Esophagus squamous epithelium (tissue), 5 donors: ENCODE data around the gene ATP6V1G3. TPM values are rescaled to one million over a fixed set of nuclear protein-coding genes. Genes with fewer than 3 reads are reported as not detected.

Source experiments
- DNase-seq: peaks from one replicate; lab custom pipeline; 2025; lab: John Stamatoyannopoulos, UW
- H3K27ac ChIP-seq, 4 donors: fragments of 200-600 bp; sonication (generic); one replicate each; pipeline ENCODE4 v1.5.1; 2016 to 2019; ENCODE audit warnings: mild to moderate bottlenecking in 1 of 4
- H3K27me3 ChIP-seq, 4 donors: fragments of 200-600 bp; sonication (generic); 1 replicate in 3 of 4; 2 replicates in 1 of 4; pipeline versions ENCODE4 v1.5.1 to v1.6.0; 2017 to 2021; ENCODE audit warnings: antibody characterized with exemption in 1 of 4
- H3K36me3 ChIP-seq, 3 donors: fragments of 200-600 bp; sonication (generic); one replicate each; pipeline ENCODE4 v1.5.1; 2016 to 2019
- H3K4me1 ChIP-seq, 3 donors: fragments of 200-600 bp; sonication (generic); one replicate each; pipeline ENCODE4 v1.5.1; 2017 to 2019
- H3K4me3 ChIP-seq, 4 donors: fragments of 200-600 bp; sonication (generic); 1 replicate in 3 of 4; 2 replicates in 1 of 4; pipeline ENCODE4 v1.5.1; 2016 to 2019; ENCODE audit warnings: mild to moderate bottlenecking in 2 of 4, moderate library complexity in 1 of 4
- H3K9me3 ChIP-seq, 3 donors: fragments of 200-600 bp; sonication (generic); one replicate each; pipeline ENCODE4 v1.5.1; 2016 to 2019
- POLR2A ChIP-seq, 4 donors: fragments of 450-650 bp; IDR thresholded peaks; one replicate each; pipeline ENCODE4 v1.6.1; 2017; ENCODE audit warnings: antibody characterized with exemption in 4 of 4, mild to moderate bottlenecking in 4 of 4, moderate library complexity in 3 of 4
- WGBS, 2 donors: methylation state at CpG; one replicate each; pipeline ENCODE4 v1.1.5; 2018; 5-methylcytosine and 5-hydroxymethylcytosine counted together
- intact Hi-C: fragments of 100-400 bp; cut with DNase I; formaldehyde crosslinking; loops from one replicate; pipeline ENCODE4 v1.15.0; 2022
- total RNA-seq, 4 donors: library from RNA; depleted of rRNA; stranded (reverse); fragments of >200 nt; gene quantifications; one replicate each; pipeline ENCODE4 v1.1.0, GENCODE V29; 2016
- TF ChIP-seq, protein P1 (sequence below), 6 experiments: fragments of 450-650 bp in 4 of 6; fragments of 200-600 bp in 2 of 6; sonication (generic) in 2 of 6; IDR thresholded peaks; one replicate each; pipeline ENCODE4 v1.5.1; 2016 to 2019; ENCODE audit warnings: antibody characterized with exemption in 6 of 6, mild to moderate bottlenecking in 4 of 6, moderate library complexity in 4 of 6
- donor health status: DM: yes; HTN: yes; CAD: no.

ATP6V1G3 gene
- total RNA-seq, 4 donors from 2014 or later = not detected

DNA sequence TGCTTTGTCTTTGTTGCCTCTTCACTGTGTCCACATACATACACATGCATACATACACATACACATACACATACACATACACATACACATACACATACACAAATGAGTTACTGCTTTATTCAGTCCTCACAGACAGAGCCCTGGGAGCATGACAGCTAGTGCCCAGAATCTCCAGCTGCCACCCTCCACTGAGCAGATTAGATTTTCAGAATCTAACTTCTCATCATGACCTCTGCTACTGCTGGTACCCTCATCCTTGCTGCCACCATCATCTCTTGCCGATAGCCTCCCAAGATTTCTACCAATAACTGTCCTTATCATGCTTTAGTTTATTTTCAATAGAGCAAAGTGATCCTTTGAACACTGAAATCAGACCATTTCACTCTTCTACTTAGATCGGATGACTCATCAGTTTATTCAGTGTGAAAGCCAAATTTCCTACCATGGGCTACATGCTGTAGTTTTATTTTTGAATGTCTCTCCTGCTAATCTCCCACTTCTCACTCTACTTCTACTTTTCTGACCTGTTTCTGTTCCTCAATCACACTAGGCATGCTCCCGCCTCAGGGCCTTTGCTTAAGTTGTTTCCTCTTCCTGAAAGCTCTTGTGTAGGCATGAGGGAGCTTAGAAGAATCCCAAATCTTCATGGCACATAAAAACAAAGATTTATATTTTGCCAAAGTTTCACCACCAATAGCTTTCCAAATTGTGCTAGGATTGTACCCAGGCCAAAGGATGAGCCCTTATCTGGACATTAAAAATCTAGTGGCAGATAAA is 43.0 kb downstream of the ATP6V1G3 start:
- WGBS, 2 donors = 36 to 49% methylated on average over 3 of the region's 3 CpGs

DNA sequence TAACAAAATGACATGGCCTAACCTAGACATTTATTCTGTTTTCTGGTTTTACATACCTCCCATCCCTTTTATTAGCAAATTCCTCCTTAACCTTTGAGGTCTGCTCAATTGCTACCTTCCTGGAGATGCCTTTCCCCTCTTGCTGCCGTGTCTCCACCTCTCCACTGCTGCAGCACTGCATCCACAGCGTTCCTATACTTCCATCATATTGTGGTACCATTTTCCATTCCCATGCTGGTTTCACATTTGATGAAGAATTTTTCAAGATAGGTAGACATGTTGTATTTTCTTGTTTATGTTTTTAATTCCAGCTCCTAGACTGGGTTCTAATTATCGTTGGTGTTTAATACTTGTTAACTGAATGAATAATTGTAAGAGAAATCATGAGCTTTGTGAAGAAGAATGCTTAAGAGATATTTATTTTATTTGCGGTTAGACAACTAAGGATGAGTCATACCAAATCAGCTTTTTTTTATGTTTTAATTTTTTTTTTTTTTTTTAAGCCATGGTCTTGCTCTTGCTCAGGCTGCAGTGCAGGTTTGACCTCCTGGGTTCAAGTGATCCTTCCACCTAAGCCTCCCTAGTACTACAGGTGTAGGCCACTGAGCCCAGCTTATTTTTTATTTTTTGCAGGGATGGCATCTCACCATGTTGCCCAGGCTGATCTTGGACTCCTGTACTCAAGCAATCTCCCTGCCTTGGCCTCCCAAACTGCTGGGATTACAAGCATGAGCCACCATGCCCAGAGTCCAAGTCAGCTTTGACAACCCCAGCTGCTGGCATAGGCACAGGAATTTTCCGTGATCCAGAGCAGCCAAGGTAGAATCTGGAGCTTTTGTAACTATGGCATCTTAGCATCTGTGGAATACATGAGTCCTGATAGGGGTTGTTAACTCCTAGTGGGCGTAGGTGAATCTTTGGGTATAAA is 44.0 kb downstream of the ATP6V1G3 start:
- Histone ChIP-seq H3K9me3 (no peaks in the 10 kb centered on the region), H3K4me3 (no peak overlapping the region), H3K36me3 (no peaks in the 10 kb centered on the region), H3K27me3 (no peaks in the 10 kb centered on the region), H3K4me1 (peaks cover 0 to 7% (median 0%) of the 10 kb centered on the region in 3 donors), H3K27ac (no peak overlapping the region)
- TF ChIP-seq, protein P1, sequence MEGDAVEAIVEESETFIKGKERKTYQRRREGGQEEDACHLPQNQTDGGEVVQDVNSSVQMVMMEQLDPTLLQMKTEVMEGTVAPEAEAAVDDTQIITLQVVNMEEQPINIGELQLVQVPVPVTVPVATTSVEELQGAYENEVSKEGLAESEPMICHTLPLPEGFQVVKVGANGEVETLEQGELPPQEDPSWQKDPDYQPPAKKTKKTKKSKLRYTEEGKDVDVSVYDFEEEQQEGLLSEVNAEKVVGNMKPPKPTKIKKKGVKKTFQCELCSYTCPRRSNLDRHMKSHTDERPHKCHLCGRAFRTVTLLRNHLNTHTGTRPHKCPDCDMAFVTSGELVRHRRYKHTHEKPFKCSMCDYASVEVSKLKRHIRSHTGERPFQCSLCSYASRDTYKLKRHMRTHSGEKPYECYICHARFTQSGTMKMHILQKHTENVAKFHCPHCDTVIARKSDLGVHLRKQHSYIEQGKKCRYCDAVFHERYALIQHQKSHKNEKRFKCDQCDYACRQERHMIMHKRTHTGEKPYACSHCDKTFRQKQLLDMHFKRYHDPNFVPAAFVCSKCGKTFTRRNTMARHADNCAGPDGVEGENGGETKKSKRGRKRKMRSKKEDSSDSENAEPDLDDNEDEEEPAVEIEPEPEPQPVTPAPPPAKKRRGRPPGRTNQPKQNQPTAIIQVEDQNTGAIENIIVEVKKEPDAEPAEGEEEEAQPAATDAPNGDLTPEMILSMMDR (IDR thresholded peaks at IDR 0.05) = no peak
- no peak for TF ChIP-seq POLR2A (IDR thresholded peaks at IDR 0.05)
- 67 to 68% methylated on average over 5 to 6 of the region's 6 CpGs for WGBS, 2 donors
- DNase-seq = no peak
- intact Hi-C loops = no loop called here

More for the DNA sequence above, 43.0 kb downstream of the ATP6V1G3 start:
- intact Hi-C loops = no loop called here
- Histone ChIP-seq H3K27ac (no peak overlapping the region), H3K36me3 (no peaks in the 10 kb centered on the region), H3K4me3 (no peak overlapping the region), H3K4me1 (peaks cover 0 to 7% (median 0%) of the 10 kb centered on the region in 3 donors), H3K27me3 (no peaks in the 10 kb centered on the region), H3K9me3 (no peaks in the 10 kb centered on the region)
- DNase-seq = no peak
- TF ChIP-seq, protein P1 (IDR thresholded peaks at IDR 0.05) = no peak
- no peak for TF ChIP-seq POLR2A (IDR thresholded peaks at IDR 0.05)

DNA sequence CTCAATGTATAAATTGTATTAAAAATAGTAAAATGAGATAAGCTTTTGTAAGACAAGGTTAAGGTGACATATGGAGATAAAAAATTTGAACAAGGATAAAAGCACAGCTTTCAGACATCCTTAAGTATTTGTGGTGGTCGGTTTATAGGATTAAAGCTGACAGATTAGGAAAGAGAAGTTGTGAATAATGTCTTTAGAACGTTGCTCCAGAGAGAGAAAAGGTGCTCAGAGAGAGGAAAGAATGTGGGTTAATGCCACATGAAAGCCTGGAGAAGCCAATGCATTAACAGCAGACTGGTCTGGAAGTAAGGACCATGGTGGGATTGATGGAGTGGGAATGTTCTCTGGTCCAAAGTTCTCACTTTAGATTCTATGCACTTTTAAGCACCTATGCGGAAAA is 44.8 kb downstream of the ATP6V1G3 start:
- 54 to 57% methylated on average over 3 of the region's 3 CpGs for WGBS, 2 donors

DNA sequence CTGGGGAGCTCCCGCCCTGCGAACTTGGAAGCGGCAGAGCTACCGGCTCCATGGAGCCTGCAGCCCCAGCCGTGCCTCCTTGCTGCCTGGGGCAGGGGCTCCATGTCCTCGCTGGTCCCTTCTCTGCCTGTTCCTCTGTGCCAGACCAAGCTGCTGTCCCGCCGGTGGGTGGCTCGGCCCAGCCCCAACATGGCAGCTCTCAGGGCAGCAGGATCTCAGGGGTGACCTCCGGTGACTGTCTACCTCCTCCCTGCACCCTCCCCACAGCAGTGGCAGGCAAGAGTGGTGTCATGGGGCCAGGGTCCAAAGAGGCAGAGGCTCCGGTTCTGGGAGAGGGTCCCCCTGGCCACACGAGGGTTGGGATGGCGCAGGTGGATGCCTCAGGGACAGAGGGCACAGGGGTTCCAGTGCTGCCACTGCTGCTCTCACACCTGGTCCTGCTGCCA is 45.8 kb downstream of the ATP6V1G3 start:
- intact Hi-C loops = no loop called here
- H3K27me3 ChIP-seq = no peaks in the 10 kb centered on the region
- DNase-seq = no peak
- H3K4me3 ChIP-seq = no peak overlapping the region
- H3K9me3 ChIP-seq = no peaks in the 10 kb centered on the region
- no peak for TF ChIP-seq POLR2A (IDR thresholded peaks at IDR 0.05)
- TF ChIP-seq, protein P1 (IDR thresholded peaks at IDR 0.05) = no peak
- WGBS, 2 donors = 93 to 100% methylated on average over 1 to 4 of the region's 13 CpGs
- no peak overlapping the region for H3K27ac ChIP-seq
- H3K36me3 ChIP-seq = no peaks in the 10 kb centered on the region
- peaks cover 0 to 7% (median 0%) of the 10 kb centered on the region in 3 donors for H3K4me1 ChIP-seq

More for the DNA sequence above, 44.8 kb downstream of the ATP6V1G3 start:
- H3K27me3 ChIP-seq = no peaks in the 10 kb centered on the region
- DNase-seq = no peak
- H3K9me3 ChIP-seq = no peaks in the 10 kb centered on the region
- intact Hi-C loops = no loop called here
- no peak overlapping the region for H3K4me3 ChIP-seq
- H3K36me3 ChIP-seq = no peaks in the 10 kb centered on the region
- no peak overlapping the region for H3K27ac ChIP-seq
- no peak for TF ChIP-seq POLR2A (IDR thresholded peaks at IDR 0.05)
- TF ChIP-seq, protein P1 (IDR thresholded peaks at IDR 0.05) = no peak
- H3K4me1 ChIP-seq = peaks cover 0 to 7% (median 0%) of the 10 kb centered on the region in 3 donors
